Right forelimb (tissue), 1 donor: ENCODE results near the gene GPR146.
A peak's percentile ranks its signal among the peaks of the same experiment; 100 is the strongest.
"Not testable (repeated sequence)": the region's sequence is repeated elsewhere in the genome, so short reads cannot be mapped to it uniquely, and the experiment has no call there.

Source experiments
- DNase-seq: peaks from one replicate; pipeline ENCODE4 v3.0.0-alpha.2; 2018

Gene GPR146

GRCh38 chr7:1044189-1045068, at the start of gene GPR146:
Gene GPR146, plus strand, starts transcription at chr7:1044546. Its CDS starts 12,970 bp downstream, at chr7:1057516.
- DNase-seq, result peak; percentile 98

- no peak for DNase-seq
Measured at GRCh38 chr7:994592-995308, 49.6 kb upstream of the GPR146 start.

GRCh38 chr7:995571-995970, 48.8 kb upstream of the GPR146 start:
- no peak for DNase-seq

GRCh38 chr7:996079-996872, 48.1 kb upstream of the GPR146 start:
- no peak for DNase-seq

- DNase-seq, result no peak
Measured at GRCh38 chr7:997404-998395, 46.6 kb upstream of the GPR146 start.

GRCh38 chr7:999149-999879, 45.0 kb upstream of the GPR146 start:
- DNase-seq, result no peak

GRCh38 chr7:999941-1000935, 44.1 kb upstream of the GPR146 start:
- no peak for DNase-seq

- not testable (repeated sequence) for DNase-seq
Measured at GRCh38 chr7:1001069-1001770, 43.1 kb upstream of the GPR146 start.

- not testable (repeated sequence) for DNase-seq
Measured at GRCh38 chr7:1002026-1002425, 42.3 kb upstream of the GPR146 start.

- not testable (repeated sequence) for DNase-seq
Measured at GRCh38 chr7:1002445-1002844, 41.9 kb upstream of the GPR146 start.

- DNase-seq, result no peak
Measured at GRCh38 chr7:1004018-1004852, 40.1 kb upstream of the GPR146 start.

- DNase-seq, result no peak
Measured at GRCh38 chr7:1005303-1005702, 39.0 kb upstream of the GPR146 start.

GRCh38 chr7:1007901-1008300, 36.4 kb upstream of the GPR146 start:
- no peak for DNase-seq

GRCh38 chr7:1008733-1009363, 35.5 kb upstream of the GPR146 start:
- no peak for DNase-seq

- no peak for DNase-seq
Measured at GRCh38 chr7:1009747-1010146, 34.6 kb upstream of the GPR146 start.

- no peak for DNase-seq
Measured at GRCh38 chr7:1010226-1010625, 34.1 kb upstream of the GPR146 start.

- no peak for DNase-seq
Measured at GRCh38 chr7:1011297-1012003, 32.9 kb upstream of the GPR146 start.
